ENCODE data around the gene IL31RA. TPM values are rescaled to one million over a fixed set of nuclear protein-coding genes. Genes with fewer than 3 reads are reported as not detected.

The IL31RA gene
- total and polyA plus RNA-seq, 4 experiments from 2014 or later, result not detected

GRCh38 chr5:55823151-55823796 is 27.9 kb upstream of the IL31RA start:
- no peaks in the 10 kb centered on the region for H3K9me3 Mint-ChIP-seq
- Histone ChIP-seq H3K9me3 (ENCODE audit: control insufficient read depth in 1 of 2, low read length in 2 of 2) (no peaks in the 10 kb centered on the region), H3K4me3 (ENCODE audit: low read length in 2 of 2) (no peak overlapping the region), H3K4me1 (ENCODE audit: insufficient read depth, low read length) (peaks cover 5% of the 10 kb centered on the region), H3K27ac (ENCODE audit: low read depth, low read length) (no peak overlapping the region), H3K36me3 (ENCODE audit: insufficient read depth, low read length) (no peaks in the 10 kb centered on the region), H3K27me3 (ENCODE audit: insufficient read depth, low read length) (peaks cover 11% of the 10 kb centered on the region)
- intact Hi-C loops (cut with micrococcal nuclease), result no loop called here
- POLR2A ChIA-PET (ENCODE audit: partially characterized antibody), result no interaction called here
- H3K36me3 Mint-ChIP-seq, result no peaks in the 10 kb centered on the region
- CTCF ChIA-PET (ENCODE audit: partially characterized antibody), result no interaction called here
- no peak overlapping the region for H3K27ac Mint-ChIP-seq
- no peak for DNase-seq
- H3K27me3 Mint-ChIP-seq, result peaks cover 42 to 45% of the 10 kb centered on the region in 2 donors
- no peak overlapping the region for H3K4me3 Mint-ChIP-seq
- peaks cover 0 to 14% (median 3%) of the 10 kb centered on the region in 4 donors for H3K4me1 Mint-ChIP-seq

- no peak overlapping the region for H3K4me3 ChIP-seq (ENCODE audit: low read length in 2 of 2)
- no peak for DNase-seq
- Mint-ChIP-seq H3K36me3 (no peaks in the 10 kb centered on the region), H3K27ac (no peak overlapping the region), H3K4me1 (no peaks in the 10 kb centered on the region), H3K4me3 (no peak overlapping the region), H3K27me3 (peaks cover 3 to 7% of the 10 kb centered on the region in 2 donors), H3K9me3 (peaks cover 0 to 8% (median 2%) of the 10 kb centered on the region in 8 donors)
- H3K9me3 ChIP-seq (ENCODE audit: control insufficient read depth in 1 of 2, low read length in 2 of 2), result no peaks in the 10 kb centered on the region
- ChIA-PET POLR2A (ENCODE audit: partially characterized antibody) (no interaction called here), CTCF (ENCODE audit: partially characterized antibody) (no interaction called here)
- no peak overlapping the region for H3K27ac ChIP-seq (ENCODE audit: low read depth, low read length)
- intact Hi-C loops (cut with micrococcal nuclease), result no loop called here
- no peaks in the 10 kb centered on the region for H3K36me3 ChIP-seq (ENCODE audit: insufficient read depth, low read length)
- no peaks in the 10 kb centered on the region for H3K4me1 ChIP-seq (ENCODE audit: insufficient read depth, low read length)
- no peaks in the 10 kb centered on the region for H3K27me3 ChIP-seq (ENCODE audit: insufficient read depth, low read length)
These were observed 21.2 kb upstream of the IL31RA start for GRCh38 chr5:55829956-55830355.

DNA sequence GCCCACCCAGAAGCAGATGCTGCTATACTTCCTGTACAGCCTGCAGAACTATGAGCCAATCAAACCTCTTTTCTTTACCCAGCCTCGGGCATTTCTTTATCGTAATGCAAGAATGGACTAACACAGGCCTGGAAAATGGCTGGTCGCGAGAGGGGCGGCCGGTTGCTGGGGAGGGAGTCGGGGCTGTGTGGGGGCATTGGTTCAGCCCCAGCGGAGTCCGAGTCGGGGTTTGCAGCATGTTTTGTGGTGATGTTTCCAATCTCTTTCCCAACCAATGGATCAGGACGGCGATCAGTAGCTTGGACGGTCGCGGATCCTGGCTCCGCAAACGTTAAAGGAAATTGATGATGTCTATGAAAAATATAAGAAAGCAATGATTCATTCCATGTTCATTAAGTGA is 18.7 kb upstream of the IL31RA start:
- Mint-ChIP-seq H3K27ac (no peak overlapping the region), H3K9me3 (peaks cover 0 to 8% (median 2%) of the 10 kb centered on the region in 8 donors)

DNA sequence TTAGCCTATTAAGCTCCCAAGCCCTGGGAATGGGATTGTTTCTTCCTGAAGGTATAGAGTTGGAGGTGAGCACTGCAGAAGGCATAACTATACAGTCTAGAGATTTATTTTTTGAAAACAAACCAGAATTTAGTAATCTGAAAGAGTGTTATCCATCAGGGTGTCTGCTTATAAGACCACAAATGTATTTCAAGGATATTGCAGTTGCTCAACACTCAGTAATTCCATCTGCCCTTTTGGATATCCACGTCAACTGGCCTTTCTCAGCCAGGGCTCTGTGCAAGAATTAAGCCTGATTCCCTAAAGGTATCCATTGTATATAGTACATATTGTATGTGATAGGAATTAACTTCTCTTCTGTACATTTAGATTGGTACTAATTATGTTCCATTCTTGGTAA is 15.0 kb upstream of the IL31RA start:
- intact Hi-C loops (cut with micrococcal nuclease), result no loop called here
- H3K27ac Mint-ChIP-seq, result no peak overlapping the region

More for the DNA sequence above, 18.7 kb upstream of the IL31RA start:
- H3K4me1 ChIP-seq (ENCODE audit: insufficient read depth, low read length), result no peaks in the 10 kb centered on the region
- H3K4me3 ChIP-seq (ENCODE audit: low read length in 2 of 2), result no peak overlapping the region
- Mint-ChIP-seq H3K4me3 (no peak overlapping the region), H3K4me1 (no peaks in the 10 kb centered on the region), H3K36me3 (no peaks in the 10 kb centered on the region), H3K27me3 (peaks cover under 1% of the 10 kb centered on the region in 2 donors)
- no peak overlapping the region for H3K27ac ChIP-seq (ENCODE audit: low read depth, low read length)
- no peaks in the 10 kb centered on the region for H3K9me3 ChIP-seq (ENCODE audit: control insufficient read depth in 1 of 2, low read length in 2 of 2)
- intact Hi-C loops (cut with micrococcal nuclease), result no loop called here
- H3K27me3 ChIP-seq (ENCODE audit: insufficient read depth, low read length), result no peaks in the 10 kb centered on the region
- CTCF ChIA-PET (ENCODE audit: partially characterized antibody), result no interaction called here
- no peaks in the 10 kb centered on the region for H3K36me3 ChIP-seq (ENCODE audit: insufficient read depth, low read length)
- POLR2A ChIA-PET (ENCODE audit: partially characterized antibody), result no interaction called here
- no peak for DNase-seq

DNA sequence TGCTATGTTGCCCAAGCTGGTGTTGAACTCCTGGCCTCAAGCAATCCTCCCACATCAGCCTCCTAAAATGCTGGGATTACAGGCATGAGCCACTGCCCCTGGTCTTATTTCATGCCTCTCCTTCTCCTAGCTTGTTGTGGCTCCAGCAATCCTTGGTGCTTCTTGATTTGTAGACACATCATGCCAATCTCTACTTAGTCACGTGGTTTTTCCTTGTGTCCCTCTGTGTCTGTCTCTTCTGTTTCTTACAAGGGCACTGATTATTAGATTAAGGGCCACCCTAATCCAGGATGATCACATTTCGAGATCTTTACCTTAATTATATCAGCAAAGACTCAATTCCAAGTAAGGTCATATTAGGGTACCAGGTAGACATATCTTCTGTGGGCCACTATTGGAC is 9.2 kb upstream of the IL31RA start:
- Mint-ChIP-seq H3K27me3 (no peaks in the 10 kb centered on the region), H3K4me3 (no peak overlapping the region), H3K27ac (no peak overlapping the region), H3K4me1 (no peaks in the 10 kb centered on the region), H3K36me3 (no peaks in the 10 kb centered on the region), H3K9me3 (peaks cover 2 to 8% (median 5%) of the 10 kb centered on the region in 8 donors)
- no peaks in the 10 kb centered on the region for H3K9me3 ChIP-seq (ENCODE audit: control insufficient read depth in 1 of 2, low read length in 2 of 2)
- intact Hi-C loops (cut with micrococcal nuclease), result no loop called here
- no peaks in the 10 kb centered on the region for H3K36me3 ChIP-seq (ENCODE audit: insufficient read depth, low read length)
- POLR2A ChIA-PET (ENCODE audit: partially characterized antibody), result no interaction called here
- no peaks in the 10 kb centered on the region for H3K27me3 ChIP-seq (ENCODE audit: insufficient read depth, low read length)
- H3K4me3 ChIP-seq (ENCODE audit: low read length in 2 of 2), result no peak overlapping the region
- no peak for DNase-seq
- CTCF ChIA-PET (ENCODE audit: partially characterized antibody), result no interaction called here
- H3K4me1 ChIP-seq (ENCODE audit: insufficient read depth, low read length), result no peaks in the 10 kb centered on the region
- H3K27ac ChIP-seq (ENCODE audit: low read depth, low read length), result no peak overlapping the region

More for the DNA sequence above, 15.0 kb upstream of the IL31RA start:
- Histone ChIP-seq H3K4me1 (ENCODE audit: insufficient read depth, low read length) (no peaks in the 10 kb centered on the region), H3K4me3 (ENCODE audit: low read length in 2 of 2) (no peak overlapping the region), H3K36me3 (ENCODE audit: insufficient read depth, low read length) (no peaks in the 10 kb centered on the region), H3K27me3 (ENCODE audit: insufficient read depth, low read length) (no peaks in the 10 kb centered on the region), H3K9me3 (ENCODE audit: control insufficient read depth in 1 of 2, low read length in 2 of 2) (no peaks in the 10 kb centered on the region), H3K27ac (ENCODE audit: low read depth, low read length) (no peak overlapping the region)
- ChIA-PET CTCF (ENCODE audit: partially characterized antibody) (no interaction called here), POLR2A (ENCODE audit: partially characterized antibody) (no interaction called here)
- peaks cover 0 to 8% (median 2%) of the 10 kb centered on the region in 8 donors for H3K9me3 Mint-ChIP-seq
- H3K36me3 Mint-ChIP-seq, result no peaks in the 10 kb centered on the region
- no peaks in the 10 kb centered on the region for H3K27me3 Mint-ChIP-seq
- no peak for DNase-seq
- no peak overlapping the region for H3K4me3 Mint-ChIP-seq
- H3K4me1 Mint-ChIP-seq, result no peaks in the 10 kb centered on the region

DNA sequence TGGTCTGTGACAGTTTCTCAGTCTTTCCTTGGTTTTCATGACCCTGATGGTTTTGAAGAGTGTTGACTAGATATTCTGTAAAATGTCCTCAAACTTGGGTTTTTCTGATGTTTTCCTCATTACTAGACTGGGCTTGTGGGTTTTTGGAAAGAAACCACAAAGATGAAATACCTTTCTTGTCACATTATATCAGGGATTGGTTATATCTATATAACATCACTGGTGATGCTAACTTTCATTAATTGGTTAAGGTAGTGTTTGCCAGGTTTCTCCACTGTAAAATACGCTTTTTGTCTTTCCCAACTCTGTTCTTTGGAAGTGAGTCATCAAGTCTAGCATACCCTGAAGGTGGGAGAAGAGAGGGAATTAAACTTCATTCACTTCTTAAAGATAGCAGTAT is 3.3 kb upstream of the IL31RA start:
- no peaks in the 10 kb centered on the region for H3K36me3 Mint-ChIP-seq
- H3K27me3 Mint-ChIP-seq, result peaks cover 6 to 17% of the 10 kb centered on the region in 2 donors
- CTCF ChIA-PET (ENCODE audit: partially characterized antibody), result no interaction called here
- H3K36me3 ChIP-seq (ENCODE audit: insufficient read depth, low read length), result no peaks in the 10 kb centered on the region
- H3K9me3 ChIP-seq (ENCODE audit: control insufficient read depth in 1 of 2, low read length in 2 of 2), result no peaks in the 10 kb centered on the region
- POLR2A ChIA-PET (ENCODE audit: partially characterized antibody), result no interaction called here
- H3K4me3 ChIP-seq (ENCODE audit: low read length in 2 of 2), result no peak overlapping the region
- no peak overlapping the region for H3K27ac Mint-ChIP-seq
- no peak for DNase-seq
- no peaks in the 10 kb centered on the region for H3K27me3 ChIP-seq (ENCODE audit: insufficient read depth, low read length)
- no peaks in the 10 kb centered on the region for H3K4me1 ChIP-seq (ENCODE audit: insufficient read depth, low read length)
- no peak overlapping the region for H3K4me3 Mint-ChIP-seq
- H3K4me1 Mint-ChIP-seq, result peaks cover 0 to 2% (median under 1%) of the 10 kb centered on the region in 4 donors
- H3K9me3 Mint-ChIP-seq, result peaks cover 2 to 8% (median 5%) of the 10 kb centered on the region in 8 donors
- intact Hi-C loops (cut with micrococcal nuclease), result no loop called here
- no peak overlapping the region for H3K27ac ChIP-seq (ENCODE audit: low read depth, low read length)

DNA sequence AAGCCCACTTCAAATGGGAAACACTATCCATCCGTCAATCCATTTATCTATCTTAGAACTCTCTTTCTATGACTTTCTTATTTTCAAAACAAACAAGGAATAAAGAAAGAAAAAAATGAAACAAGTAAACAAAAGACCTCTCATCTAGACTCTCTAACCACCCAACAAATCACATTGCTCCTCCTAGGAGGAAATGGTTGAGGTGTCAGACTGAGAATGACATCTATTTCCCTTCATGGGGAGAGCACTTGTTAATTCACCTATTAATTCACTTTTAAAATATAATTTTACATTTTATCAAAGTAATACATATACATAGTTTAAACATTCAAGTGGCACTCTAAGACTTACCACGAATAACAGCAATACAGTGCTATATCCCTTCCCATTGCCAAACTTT is 2.4 kb upstream of the IL31RA start:
- H3K9me3 Mint-ChIP-seq, result peaks cover 0 to 8% (median 5%) of the 10 kb centered on the region in 8 donors
- Histone ChIP-seq H3K36me3 (ENCODE audit: insufficient read depth, low read length) (no peaks in the 10 kb centered on the region), H3K27me3 (ENCODE audit: insufficient read depth, low read length) (no peaks in the 10 kb centered on the region), H3K27ac (ENCODE audit: low read depth, low read length) (no peak overlapping the region), H3K4me3 (ENCODE audit: low read length in 2 of 2) (no peak overlapping the region), H3K4me1 (ENCODE audit: insufficient read depth, low read length) (no peaks in the 10 kb centered on the region), H3K9me3 (ENCODE audit: control insufficient read depth in 1 of 2, low read length in 2 of 2) (no peaks in the 10 kb centered on the region)
- ChIA-PET POLR2A (ENCODE audit: partially characterized antibody) (no interaction called here), CTCF (ENCODE audit: partially characterized antibody) (no interaction called here)
- no peak overlapping the region for H3K27ac Mint-ChIP-seq
- no peak overlapping the region for H3K4me3 Mint-ChIP-seq
- H3K27me3 Mint-ChIP-seq, result peaks cover 6 to 17% of the 10 kb centered on the region in 2 donors
- no peaks in the 10 kb centered on the region for H3K36me3 Mint-ChIP-seq
- DNase-seq, result no peak
- peaks cover 0 to 5% (median 2%) of the 10 kb centered on the region in 4 donors for H3K4me1 Mint-ChIP-seq
- intact Hi-C loops (cut with micrococcal nuclease), result no loop called here

GRCh38 chr5:55851675-55851979 is 470 bp downstream of the IL31RA start:
- H3K9me3 Mint-ChIP-seq, result peaks cover 0 to 2% (median 0%) of the 10 kb centered on the region in 8 donors
- no peaks in the 10 kb centered on the region for H3K36me3 ChIP-seq (ENCODE audit: insufficient read depth, low read length)
- no peak overlapping the region for H3K27ac ChIP-seq (ENCODE audit: low read depth, low read length)
- H3K4me1 Mint-ChIP-seq, result peaks cover 15 to 24% (median 16%) of the 10 kb centered on the region in 4 donors
- H3K36me3 Mint-ChIP-seq, result no peaks in the 10 kb centered on the region
- POLR2A ChIA-PET (ENCODE audit: partially characterized antibody), result no interaction called here
- H3K9me3 ChIP-seq (ENCODE audit: control insufficient read depth in 1 of 2, low read length in 2 of 2), result no peaks in the 10 kb centered on the region
- peaks cover 14% of the 10 kb centered on the region for H3K4me1 ChIP-seq (ENCODE audit: insufficient read depth, low read length)
- H3K4me3 Mint-ChIP-seq, result peak overlapping the region in 1 of 8 donors; percentile 49
- H3K27me3 ChIP-seq (ENCODE audit: insufficient read depth, low read length), result no peaks in the 10 kb centered on the region
- H3K4me3 ChIP-seq (ENCODE audit: low read length in 2 of 2), result no peak overlapping the region
- H3K27me3 Mint-ChIP-seq, result peaks cover 6 to 17% of the 10 kb centered on the region in 2 donors
- CTCF ChIA-PET (ENCODE audit: partially characterized antibody), result no interaction called here
- no peak for DNase-seq
- intact Hi-C loops (cut with micrococcal nuclease), result no loop called here
- H3K27ac Mint-ChIP-seq, result no peak overlapping the region
